ENCODE measurements around the gene ATP8A2. TPM values are rescaled to one million over a fixed set of nuclear protein-coding genes. Genes with fewer than 3 reads are reported as not detected.

The ATP8A2 gene
- total RNA-seq, 1 donor from 2014 or later, result 3.4 TPM

DNA sequence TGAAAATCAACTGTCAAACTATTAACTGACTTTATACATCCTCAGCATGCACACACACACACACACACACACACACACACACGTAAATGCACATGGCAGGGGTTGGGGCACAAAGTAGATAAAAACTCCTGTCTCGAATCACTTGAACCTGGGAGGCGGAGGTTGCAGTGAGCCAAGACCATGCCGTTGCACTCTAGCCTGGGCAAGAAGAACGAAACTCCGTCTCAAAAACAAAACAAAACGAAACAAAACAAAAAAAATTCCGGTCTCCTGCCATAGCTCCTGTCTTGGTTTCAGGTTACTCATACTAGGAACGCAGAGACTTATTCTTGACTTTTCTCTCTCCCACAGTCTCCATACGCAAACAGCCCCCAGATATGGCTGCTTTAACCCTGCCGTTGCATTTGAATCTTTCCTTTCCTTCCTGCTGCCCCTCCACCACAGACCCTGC lies 531.1 kb downstream of the ATP8A2 start:
- Mint-ChIP-seq H3K4me1 (peaks cover 12% of the 10 kb centered on the region), H3K4me3 (no peak overlapping the region), H3K36me3 (ENCODE audit: low read depth) (peaks cover 4% of the 10 kb centered on the region), H3K9me3 (peaks cover 11% of the 10 kb centered on the region), H3K27ac (ENCODE audit: unreplicated experiment) (no peak overlapping the region), H3K27me3 (ENCODE audit: low read depth) (peaks cover 28% of the 10 kb centered on the region)
- TF ChIP-seq, protein P1, sequence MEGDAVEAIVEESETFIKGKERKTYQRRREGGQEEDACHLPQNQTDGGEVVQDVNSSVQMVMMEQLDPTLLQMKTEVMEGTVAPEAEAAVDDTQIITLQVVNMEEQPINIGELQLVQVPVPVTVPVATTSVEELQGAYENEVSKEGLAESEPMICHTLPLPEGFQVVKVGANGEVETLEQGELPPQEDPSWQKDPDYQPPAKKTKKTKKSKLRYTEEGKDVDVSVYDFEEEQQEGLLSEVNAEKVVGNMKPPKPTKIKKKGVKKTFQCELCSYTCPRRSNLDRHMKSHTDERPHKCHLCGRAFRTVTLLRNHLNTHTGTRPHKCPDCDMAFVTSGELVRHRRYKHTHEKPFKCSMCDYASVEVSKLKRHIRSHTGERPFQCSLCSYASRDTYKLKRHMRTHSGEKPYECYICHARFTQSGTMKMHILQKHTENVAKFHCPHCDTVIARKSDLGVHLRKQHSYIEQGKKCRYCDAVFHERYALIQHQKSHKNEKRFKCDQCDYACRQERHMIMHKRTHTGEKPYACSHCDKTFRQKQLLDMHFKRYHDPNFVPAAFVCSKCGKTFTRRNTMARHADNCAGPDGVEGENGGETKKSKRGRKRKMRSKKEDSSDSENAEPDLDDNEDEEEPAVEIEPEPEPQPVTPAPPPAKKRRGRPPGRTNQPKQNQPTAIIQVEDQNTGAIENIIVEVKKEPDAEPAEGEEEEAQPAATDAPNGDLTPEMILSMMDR (conservative IDR thresholded peaks at IDR 0.05), result no peak
- no peak for DNase-seq (ENCODE audit: low read depth, low spot score)

DNA sequence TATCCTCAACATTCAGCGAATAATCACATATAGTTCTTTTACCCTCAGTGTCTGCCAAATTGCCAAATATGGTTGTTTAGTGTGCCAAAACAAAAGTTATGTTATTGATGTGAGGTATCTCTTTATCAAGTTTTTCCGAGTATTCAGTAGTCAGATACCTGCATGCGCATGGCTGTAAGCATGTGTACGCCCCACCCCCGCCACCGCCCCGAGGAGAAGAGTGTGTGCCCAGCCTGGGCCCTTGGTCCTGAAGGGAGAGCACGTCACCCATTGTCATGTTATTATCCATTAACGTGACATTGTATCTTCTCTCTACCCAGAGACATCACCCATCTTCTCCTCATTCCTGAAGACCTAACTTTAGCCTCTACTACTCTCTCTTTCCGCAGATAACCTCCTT lies 533.1 kb downstream of the ATP8A2 start:
- TF ChIP-seq, protein P1 (conservative IDR thresholded peaks at IDR 0.05), result no peak
- Mint-ChIP-seq H3K4me1 (peaks cover 16% of the 10 kb centered on the region), H3K27me3 (ENCODE audit: low read depth) (peaks cover 38% of the 10 kb centered on the region), H3K4me3 (no peak overlapping the region), H3K27ac (ENCODE audit: unreplicated experiment) (no peak overlapping the region), H3K9me3 (peaks cover 4% of the 10 kb centered on the region), H3K36me3 (ENCODE audit: low read depth) (peaks cover 3% of the 10 kb centered on the region)
- DNase-seq (ENCODE audit: low read depth, low spot score), result no peak

DNA sequence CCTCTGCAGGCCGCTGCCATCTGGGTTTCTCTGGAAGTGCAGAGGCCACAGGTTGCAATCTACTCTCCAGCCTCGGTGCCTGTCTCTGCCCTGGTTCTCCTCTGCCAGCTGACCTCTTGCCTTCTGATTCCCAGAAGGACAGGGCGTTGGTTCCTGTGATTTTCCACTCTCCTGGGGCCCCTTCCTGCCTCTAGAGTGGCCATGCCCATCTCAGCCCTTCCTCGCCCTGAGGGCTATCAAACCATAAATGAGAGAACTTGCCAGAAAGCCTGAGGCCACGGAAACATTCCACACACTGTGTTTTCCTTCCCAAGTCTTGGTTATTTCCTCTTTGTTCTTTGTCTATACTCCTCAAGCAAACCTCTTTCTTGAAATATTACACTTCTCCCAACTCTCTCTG lies 533.8 kb downstream of the ATP8A2 start:
- Mint-ChIP-seq H3K4me1 (peaks cover 22% of the 10 kb centered on the region), H3K9me3 (no peaks in the 10 kb centered on the region), H3K4me3 (no peak overlapping the region), H3K36me3 (ENCODE audit: low read depth) (no peaks in the 10 kb centered on the region), H3K27ac (ENCODE audit: unreplicated experiment) (no peak overlapping the region), H3K27me3 (ENCODE audit: low read depth) (peaks cover 38% of the 10 kb centered on the region)
- TF ChIP-seq, protein P1 (conservative IDR thresholded peaks at IDR 0.05), result no peak
- DNase-seq (ENCODE audit: low read depth, low spot score), result no peak

DNA sequence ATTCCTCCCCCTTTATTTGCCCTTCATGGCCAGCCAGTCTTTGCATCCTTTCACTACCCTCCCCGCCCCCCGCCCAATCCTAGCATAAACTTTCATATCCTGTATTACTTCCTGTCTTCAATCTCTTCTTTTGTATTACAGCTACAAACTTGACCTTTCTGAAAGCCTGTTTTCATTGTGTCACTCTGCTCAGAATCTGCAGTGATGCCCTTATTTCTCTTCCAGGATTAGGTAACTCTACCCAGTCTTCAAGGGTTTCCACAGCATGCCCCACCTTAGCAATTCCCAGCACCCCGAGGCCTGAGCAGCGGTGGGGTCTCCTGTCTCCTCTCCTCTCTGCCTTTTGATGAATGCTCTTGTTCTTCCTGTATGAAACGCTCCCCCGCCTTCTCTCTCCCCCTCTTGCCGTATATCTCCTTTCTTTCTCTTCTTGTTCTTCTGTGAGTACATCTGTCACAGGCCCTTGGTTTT lies 534.5 kb downstream of the ATP8A2 start:
- H3K27me3 Mint-ChIP-seq (ENCODE audit: low read depth), result peaks cover 39% of the 10 kb centered on the region
- H3K9me3 Mint-ChIP-seq, result no peaks in the 10 kb centered on the region
- TF ChIP-seq, protein P1 (conservative IDR thresholded peaks at IDR 0.05), result no peak
- H3K4me1 Mint-ChIP-seq, result peaks cover 22% of the 10 kb centered on the region
- no peak for DNase-seq (ENCODE audit: low read depth, low spot score)
- H3K27ac Mint-ChIP-seq (ENCODE audit: unreplicated experiment), result no peak overlapping the region
- H3K4me3 Mint-ChIP-seq, result no peak overlapping the region
- H3K36me3 Mint-ChIP-seq (ENCODE audit: low read depth), result no peaks in the 10 kb centered on the region

DNA sequence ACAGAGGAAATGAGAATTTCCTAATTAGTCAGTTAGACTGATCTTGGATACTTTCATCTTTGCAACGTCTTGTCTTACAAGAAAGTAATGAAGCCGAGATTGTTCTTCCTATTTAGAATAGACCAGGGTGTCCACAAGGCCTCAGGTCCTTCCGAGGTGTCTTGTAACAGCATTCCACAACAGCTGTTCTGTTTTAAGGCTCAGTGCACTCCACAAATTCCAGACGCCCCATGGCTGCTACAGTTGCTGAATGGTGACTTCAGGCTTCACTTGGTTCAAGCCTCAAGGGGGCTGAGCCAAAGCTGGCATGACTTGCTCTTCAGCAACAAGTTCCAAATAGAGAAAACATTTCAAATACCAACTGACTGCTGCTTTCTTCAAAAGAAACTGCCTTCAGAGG lies 536.6 kb downstream of the ATP8A2 start:
- DNase-seq (ENCODE audit: low read depth, low spot score), result no peak
- Mint-ChIP-seq H3K36me3 (ENCODE audit: low read depth) (no peaks in the 10 kb centered on the region), H3K4me1 (peaks cover 20% of the 10 kb centered on the region), H3K27ac (ENCODE audit: unreplicated experiment) (no peak overlapping the region), H3K4me3 (no peak overlapping the region), H3K9me3 (no peaks in the 10 kb centered on the region), H3K27me3 (ENCODE audit: low read depth) (peaks cover 55% of the 10 kb centered on the region)
- TF ChIP-seq, protein P1 (conservative IDR thresholded peaks at IDR 0.05), result no peak
